Neuronal stem cell (in vitro differentiated cells): ENCODE results near the gene ANKRD39.

ENCODE experiments used
- DNase-seq: peaks from one replicate; pipeline ENCODE4 v3.0.0-alpha.2; 2013; ENCODE audit warnings: low spot score
- H2AFZ ChIP-seq: one replicate; pipeline ENCODE4 v1.6.1; 2013; ENCODE audit warnings: mild to moderate bottlenecking, low read length, inconsistent platforms
- H2AK5ac ChIP-seq: 2 replicates; pipeline ENCODE4 v1.6.1; 2013; ENCODE audit warnings: low read depth, mild to moderate bottlenecking, inconsistent platforms, low read length, moderate library complexity, mixed read lengths
- H2BK120ac ChIP-seq: 2 replicates; pipeline ENCODE4 v1.6.1; 2013; ENCODE audit warnings: low read depth, mild to moderate bottlenecking, inconsistent platforms, low read length, moderate library complexity, mixed read lengths
- H2BK12ac ChIP-seq: one replicate; pipeline ENCODE4 v1.6.1; 2013; ENCODE audit warnings: low read length, inconsistent platforms
- H2BK15ac ChIP-seq: 2 replicates; pipeline ENCODE4 v1.6.1; 2013; ENCODE audit warnings: mild to moderate bottlenecking, low read length, inconsistent platforms, mixed read lengths
- H2BK5ac ChIP-seq: one replicate; pipeline ENCODE4 v1.6.1; 2013; ENCODE audit warnings: inconsistent platforms, mild to moderate bottlenecking, low read length, moderate library complexity
- H3K14ac ChIP-seq: one replicate; pipeline ENCODE4 v1.6.1; 2013; ENCODE audit warnings: low read length, inconsistent platforms
- H3K18ac ChIP-seq: 2 replicates; pipeline ENCODE4 v1.6.1; 2013; ENCODE audit warnings: low read length, inconsistent platforms
- H3K23ac ChIP-seq: 2 replicates; pipeline ENCODE4 v1.6.1; 2013; ENCODE audit warnings: low read depth, mild to moderate bottlenecking, mixed read lengths, low read length, inconsistent platforms; ENCODE audit not compliant: poor library complexity
- H3K27ac ChIP-seq: replicated peaks from 3 replicates; pipeline ENCODE4 v1.5.1; 2013; ENCODE audit warnings: low read length, inconsistent platforms
- H3K27me3 ChIP-seq, 3 experiments: 2 replicates each; pipeline ENCODE4 v1.6.1; 2013; ENCODE audit warnings: low read length in 3 of 3, mild to moderate bottlenecking in 2 of 3, inconsistent platforms in 1 of 3, low read depth in 1 of 3, mixed read lengths in 1 of 3, moderate library complexity in 1 of 3; ENCODE audit not compliant: control insufficient read depth in 3 of 3, insufficient read depth in 3 of 3
- H3K36me3 ChIP-seq, 2 donors: replicated peaks in 1 of 2; 2 replicates each; pipeline ENCODE4 v1.6.1; 2013; ENCODE audit warnings: low read length in 2 of 2; ENCODE audit not compliant: control insufficient read depth in 2 of 2, insufficient read depth in 2 of 2
- H3K4ac ChIP-seq: 2 replicates; pipeline ENCODE4 v1.6.1; 2013; ENCODE audit warnings: inconsistent platforms, mild to moderate bottlenecking, low read length, moderate library complexity
- H3K4me1 ChIP-seq, 2 donors: 1 replicate in 1 of 2; 2 replicates in 1 of 2; pipeline ENCODE4 v1.6.1; 2013; ENCODE audit warnings: low read length in 2 of 2, low read depth in 1 of 2; ENCODE audit not compliant: control insufficient read depth in 2 of 2, insufficient read depth in 1 of 2
- H3K4me2 ChIP-seq: one replicate; pipeline ENCODE4 v1.6.1; 2013; ENCODE audit warnings: mild to moderate bottlenecking, low read length, inconsistent platforms; ENCODE audit not compliant: insufficient read depth, poor library complexity, severe bottlenecking
- H3K4me3 ChIP-seq, 2 donors: 2 replicates each; pipeline ENCODE4 v1.5.1; 2013; ENCODE audit warnings: low read length in 2 of 2, mild to moderate bottlenecking in 2 of 2, inconsistent platforms in 1 of 2, moderate library complexity in 1 of 2
- H3K79me1 ChIP-seq: one replicate; pipeline ENCODE4 v1.6.1; 2013; ENCODE audit warnings: low read depth, mild to moderate bottlenecking, inconsistent platforms, low read length, moderate library complexity
- H3K9ac ChIP-seq: one replicate; pipeline ENCODE4 v1.6.1; 2013; ENCODE audit warnings: mild to moderate bottlenecking, low read depth, low read length, inconsistent platforms; ENCODE audit not compliant: poor library complexity
- H3K9me3 ChIP-seq, 2 donors: replicated peaks in 1 of 2; 2 replicates each; pipeline versions ENCODE3 to v1.6.1; 2013; ENCODE audit warnings: low read length in 2 of 2, mild to moderate bottlenecking in 2 of 2, inconsistent platforms in 1 of 2, low read depth in 1 of 2, mixed read lengths in 1 of 2, moderate library complexity in 1 of 2; ENCODE audit not compliant: control insufficient read depth in 2 of 2, insufficient read depth in 1 of 2
- H4K8ac ChIP-seq: one replicate; pipeline ENCODE4 v1.6.1; 2013; ENCODE audit warnings: low read depth, mild to moderate bottlenecking, inconsistent platforms, low read length, moderate library complexity
- H4K91ac ChIP-seq: one replicate; pipeline ENCODE4 v1.6.1; 2013; ENCODE audit warnings: low read length, low read depth, mild to moderate bottlenecking, inconsistent platforms; ENCODE audit not compliant: poor library complexity
- WGBS, 2 donors: extraction: QIAGEN DNeasy Blood & Tissue Kit; methylation state at CpG; one replicate each; pipeline ENCODE4 v1.1.7; 2013; ENCODE audit warnings: missing lambda C conversion rate in 2 of 2, mixed read lengths in 1 of 2; ENCODE audit not compliant: insufficient read length in 2 of 2, insufficient replicate concordance in 1 of 2; ENCODE audit errors: extremely low coverage in 2 of 2; 5-methylcytosine and 5-hydroxymethylcytosine counted together

Gene ANKRD39

DNA sequence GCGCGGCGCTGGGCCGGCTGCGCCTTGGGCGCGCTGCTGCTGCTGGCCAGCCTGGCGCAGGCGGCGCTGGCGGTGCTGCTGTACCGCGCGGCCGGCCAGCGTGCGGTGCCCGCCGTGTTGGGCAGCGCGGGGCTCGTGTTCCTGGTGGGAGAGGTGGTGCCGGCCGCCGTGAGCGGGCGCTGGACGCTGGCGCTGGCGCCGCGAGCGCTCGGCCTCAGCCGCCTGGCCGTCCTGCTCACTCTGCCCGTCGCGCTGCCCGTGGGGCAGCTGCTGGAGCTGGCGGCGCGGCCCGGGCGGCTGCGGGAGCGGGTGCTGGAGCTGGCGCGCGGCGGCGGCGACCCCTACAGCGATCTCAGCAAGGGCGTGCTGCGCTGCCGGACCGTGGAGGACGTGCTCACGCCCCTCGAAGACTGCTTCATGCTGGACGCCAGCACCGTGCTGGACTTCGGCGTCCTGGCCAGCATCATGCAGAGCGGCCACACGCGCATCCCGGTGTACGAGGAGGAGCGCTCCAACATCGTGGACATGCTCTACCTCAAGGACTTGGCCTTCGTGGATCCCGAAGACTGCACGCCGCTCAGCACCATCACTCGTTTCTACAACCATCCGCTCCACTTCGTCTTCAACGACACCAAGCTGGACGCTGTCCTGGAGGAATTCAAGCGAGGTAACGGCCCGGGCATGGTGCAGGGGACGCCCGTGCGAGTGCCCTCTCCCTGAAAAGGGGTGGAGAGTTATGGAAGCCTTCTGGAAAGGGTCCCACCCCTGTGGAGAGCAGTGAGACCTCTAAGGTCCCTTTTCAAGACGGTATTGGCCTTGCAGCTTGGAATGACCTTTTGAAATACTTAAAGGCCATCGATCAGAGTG is 40.7 kb downstream of the ANKRD39 start:
- Histone ChIP-seq H3K27ac (peak overlapping the region; percentile 96), H3K79me1 (peaks cover 15% of the 10 kb centered on the region)

DNA sequence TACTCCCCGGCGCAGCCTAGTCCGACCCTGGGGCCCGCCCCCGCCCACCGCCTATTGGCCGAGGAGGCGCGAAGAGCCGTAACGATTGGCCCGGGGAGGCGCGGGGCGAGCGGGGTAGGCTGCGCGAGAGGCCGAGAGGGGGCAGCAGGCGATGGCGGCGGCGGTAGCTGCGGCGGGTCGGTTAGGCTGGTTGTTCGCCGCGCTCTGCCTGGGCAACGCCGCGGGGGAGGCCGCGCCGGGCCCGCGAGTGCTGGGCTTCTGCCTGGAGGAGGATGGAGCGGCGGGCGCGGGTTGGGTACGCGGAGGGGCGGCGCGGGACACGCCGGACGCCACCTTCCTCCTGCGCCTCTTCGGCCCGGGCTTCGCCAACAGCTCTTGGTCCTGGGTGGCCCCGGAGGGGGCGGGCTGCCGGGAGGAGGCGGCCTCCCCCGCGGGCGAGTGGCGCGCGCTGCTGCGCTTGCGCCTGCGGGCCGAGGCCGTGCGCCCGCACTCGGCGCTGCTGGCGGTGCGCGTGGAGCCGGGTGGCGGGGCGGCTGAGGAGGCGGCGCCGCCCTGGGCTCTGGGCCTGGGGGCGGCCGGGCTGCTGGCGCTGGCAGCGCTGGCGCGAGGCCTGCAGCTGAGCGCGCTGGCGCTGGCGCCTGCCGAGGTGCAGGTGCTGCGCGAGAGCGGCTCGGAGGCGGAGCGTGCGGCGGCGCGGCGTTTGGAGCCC is 41.5 kb downstream of the ANKRD39 start, which contains the start of gene CNNM3:
TSS of gene CNNM3 (plus strand) at position 142 of the 709 bp plus-strand sequence. CDS start at position 152, 10 bp downstream.
- H2BK12ac ChIP-seq = no peak within 1 kb of the TSS
- DNase-seq = peak; percentile 96

More for the DNA sequence above, 40.7 kb downstream of the ANKRD39 start:
- peak overlapping the region; percentile 93 for H3K4me3 ChIP-seq
- no peak overlapping the region for H2BK15ac ChIP-seq
- H3K4ac ChIP-seq = no peak overlapping the region
- H3K9ac ChIP-seq = peak overlapping the region; percentile 97
- H2BK120ac ChIP-seq = no peak overlapping the region
- no peak overlapping the region for H4K91ac ChIP-seq
- H3K27me3 ChIP-seq = peaks cover 0 to 1% (median 0%) of the 10 kb centered on the region in 3 experiments
- H3K4me1 ChIP-seq = peaks cover 17 to 33% of the 10 kb centered on the region in 2 donors
- no peak overlapping the region for H2AK5ac ChIP-seq
- peak overlapping the region; percentile 46 for H3K23ac ChIP-seq
- DNase-seq = no peak
- no peak overlapping the region for H2BK12ac ChIP-seq
- H3K18ac ChIP-seq = peak overlapping the region; percentile 99
- no CpG with 5 or more reads among the region's 89 CpGs for WGBS, 2 donors
- peaks cover 13 to 37% of the 10 kb centered on the region in 2 donors for H3K36me3 ChIP-seq
- peak overlapping the region; percentile 30 for H2BK5ac ChIP-seq
- H4K8ac ChIP-seq = peak overlapping the region; percentile 33
- peak overlapping the region; percentile 84 for H3K4me2 ChIP-seq
- peak overlapping the region; percentile 99 for H2AFZ ChIP-seq
- H3K9me3 ChIP-seq = no peaks in the 10 kb centered on the region
- H3K14ac ChIP-seq = peak overlapping the region; percentile 49

DNA sequence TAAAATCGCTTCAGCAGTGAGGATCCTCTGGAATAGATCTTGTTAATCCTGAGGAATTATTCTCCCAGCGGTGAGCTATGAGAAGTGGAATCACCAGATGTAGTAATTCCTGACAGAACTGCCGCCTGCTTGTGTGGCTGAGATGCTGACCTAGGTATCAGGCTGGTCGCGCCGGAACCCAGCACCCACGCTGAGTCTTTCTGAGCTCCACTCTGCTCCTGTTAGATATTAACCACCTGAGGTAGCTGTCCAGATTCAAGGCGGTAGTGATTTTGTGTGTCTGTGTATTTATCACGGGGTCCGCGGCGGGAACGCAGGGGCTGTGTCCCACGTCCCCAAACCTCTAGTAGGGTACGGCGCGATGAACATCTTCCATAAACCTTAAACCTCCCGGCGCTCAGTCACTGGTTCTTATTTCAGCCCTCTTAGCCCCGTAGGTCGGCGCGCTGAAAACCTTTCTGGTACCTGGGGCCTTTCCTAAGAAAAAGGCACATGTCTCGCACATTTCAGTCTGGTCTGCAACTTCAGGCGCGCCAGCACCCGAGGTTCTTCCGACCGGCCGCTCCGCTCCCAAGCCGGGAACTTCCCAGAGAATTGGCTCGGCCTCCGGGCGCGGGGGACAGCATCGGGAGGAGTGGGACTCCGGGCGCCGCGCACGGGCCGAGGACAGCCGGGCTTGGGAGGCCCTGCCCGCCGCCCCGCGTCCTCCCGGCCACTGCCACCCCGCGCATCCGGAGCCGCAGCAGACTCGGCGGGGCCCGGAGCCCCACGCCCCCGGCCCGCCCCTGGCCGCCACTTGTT is 42.3 kb downstream of the ANKRD39 start:
- peak overlapping the region; percentile 13 for H3K23ac ChIP-seq
- H4K8ac ChIP-seq = no peak overlapping the region
- H2BK12ac ChIP-seq = no peak overlapping the region
- H3K4me2 ChIP-seq = peak overlapping the region; percentile 85
- H3K27me3 ChIP-seq = peaks cover 0 to 1% (median 0%) of the 10 kb centered on the region in 3 experiments
- no peaks in the 10 kb centered on the region for H3K9me3 ChIP-seq
- no peak overlapping the region for H4K91ac ChIP-seq
- no CpG with 5 or more reads among the region's 60 CpGs for WGBS, 2 donors
- H3K14ac ChIP-seq = no peak overlapping the region
- H3K18ac ChIP-seq = peak overlapping the region; percentile 55
- no peak overlapping the region for H2BK120ac ChIP-seq
- H2AFZ ChIP-seq = peak overlapping the region; percentile 99
- peaks cover 12% of the 10 kb centered on the region for H3K79me1 ChIP-seq
- no peak overlapping the region for H2BK15ac ChIP-seq
- no peak overlapping the region for H3K27ac ChIP-seq
- no peak for DNase-seq
- H2BK5ac ChIP-seq = peak overlapping the region; percentile 30
- no peak overlapping the region for H2AK5ac ChIP-seq
- H3K4me1 ChIP-seq = peaks cover 17 to 25% of the 10 kb centered on the region in 2 donors
- H3K9ac ChIP-seq = no peak overlapping the region
- peaks cover 15 to 31% of the 10 kb centered on the region in 2 donors for H3K36me3 ChIP-seq
- peak overlapping the region; percentile 84 to 93 for H3K4me3 ChIP-seq
- H3K4ac ChIP-seq = no peak overlapping the region

More for the DNA sequence above, 41.5 kb downstream of the ANKRD39 start, which contains the start of gene CNNM3:
- H2AK5ac ChIP-seq = no peak within 1 kb of the TSS
- H4K91ac ChIP-seq = no peak within 1 kb of the TSS
- H3K9ac ChIP-seq = peak within 1 kb of the TSS; percentile 97
- H3K27me3 ChIP-seq = peaks cover 0 to 1% (median 0%) of the 10 kb centered on the region in 3 experiments
- H2AFZ ChIP-seq = peak within 1 kb of the TSS; percentile 99
- H3K9me3 ChIP-seq = no peaks in the 10 kb centered on the region
- H3K4ac ChIP-seq = no peak within 1 kb of the TSS
- H2BK120ac ChIP-seq = no peak within 1 kb of the TSS
- H3K27ac ChIP-seq = peak within 1 kb of the TSS; percentile 96
- peaks cover 17 to 32% of the 10 kb centered on the region in 2 donors for H3K4me1 ChIP-seq
- peak within 1 kb of the TSS; percentile 93 for H3K4me3 ChIP-seq
- H3K18ac ChIP-seq = peak within 1 kb of the TSS; percentile 99
- no CpG with 5 or more reads among the region's 103 CpGs for WGBS, 2 donors
- peak within 1 kb of the TSS; percentile 49 for H3K14ac ChIP-seq
- peak within 1 kb of the TSS; percentile 30 for H2BK5ac ChIP-seq
- H3K23ac ChIP-seq = peak within 1 kb of the TSS; percentile 90
- H3K79me1 ChIP-seq = peaks cover 14% of the 10 kb centered on the region
- H4K8ac ChIP-seq = peak within 1 kb of the TSS; percentile 33
- peaks cover 15 to 32% of the 10 kb centered on the region in 2 donors for H3K36me3 ChIP-seq
- H2BK15ac ChIP-seq = no peak within 1 kb of the TSS
- H3K4me2 ChIP-seq = peak within 1 kb of the TSS; percentile 85
